HG02938 (cell line): ENCODE data around the gene LEPROT.

Experiments used
- ATAC-seq: cut with Tn5 transposase; IDR thresholded peaks from one replicate; pipeline ENCODE4 v1.9.1; 2021; ENCODE audit warnings: mild to moderate bottlenecking, moderate library complexity; ENCODE audit not compliant: unreplicated experiment

Gene LEPROT

GRCh38 chr1:65412256-65412983, 8.0 kb upstream of the LEPROT start:
- ATAC-seq, result no peak

GRCh38 chr1:65412984-65413375, 7.5 kb upstream of the LEPROT start:
- ATAC-seq, result no peak

GRCh38 chr1:65414538-65414937, 5.9 kb upstream of the LEPROT start:
- ATAC-seq, result no peak

- ATAC-seq, result no peak
Observed at GRCh38 chr1:65416767-65417166, 3.7 kb upstream of the LEPROT start.

- ATAC-seq, result no peak
Observed at GRCh38 chr1:65417729-65418128, 2.7 kb upstream of the LEPROT start.

- ATAC-seq, result no peak
Observed at GRCh38 chr1:65418522-65419185, 1.8 kb upstream of the LEPROT start.

GRCh38 chr1:65419681-65420589, 533 bp upstream of the LEPROT start:
- peak; percentile 89 for ATAC-seq

GRCh38 chr1:65421351-65422025, 1.0 kb downstream of the LEPROT start:
- ATAC-seq, result no peak

GRCh38 chr1:65422241-65423203, 2.1 kb downstream of the LEPROT start:
- ATAC-seq, result no peak

- ATAC-seq, result no peak
Observed at GRCh38 chr1:65423884-65424572, 3.6 kb downstream of the LEPROT start.

GRCh38 chr1:65424573-65424889, 4.1 kb downstream of the LEPROT start:
- ATAC-seq, result no peak

GRCh38 chr1:65425006-65425405, 4.5 kb downstream of the LEPROT start:
- no peak for ATAC-seq

GRCh38 chr1:65425697-65426096, 5.2 kb downstream of the LEPROT start:
- no peak for ATAC-seq

GRCh38 chr1:65429078-65429477, 8.6 kb downstream of the LEPROT start:
- no peak for ATAC-seq

- ATAC-seq, result no peak
Observed at GRCh38 chr1:65429806-65430205, 9.3 kb downstream of the LEPROT start.

- peak; percentile 73 for ATAC-seq
Observed at GRCh38 chr1:65431111-65431705, 10.7 kb downstream of the LEPROT start.

- no peak for ATAC-seq
Observed at GRCh38 chr1:65432918-65433317, 12.4 kb downstream of the LEPROT start.

- ATAC-seq, result no peak
Observed at GRCh38 chr1:65434255-65434654, 13.8 kb downstream of the LEPROT start.

- no peak for ATAC-seq
Observed at GRCh38 chr1:65434760-65435159, 14.3 kb downstream of the LEPROT start.
